ENCODE data around the gene CDK14. TPM values are rescaled to one million over a fixed set of nuclear protein-coding genes. Genes with fewer than 3 reads are reported as not detected.

Gene CDK14
- total and polyA plus RNA-seq, 2 donors (not counting 3 experiments of a cell fraction or from before 2014, with no cell fraction given): 5.5 to 34.2 TPM

GRCh38 chr7:90596671-90597562, 796 bp downstream of the CDK14 start:
- BruUV-seq (replicated peaks): TSS peak; percentile 38
- Histone ChIP-seq H3K27me3 (ENCODE audit: control insufficient read depth in 2 of 2, insufficient read depth in 2 of 2, low read length in 2 of 2) (no peaks in the 10 kb centered on the region), H3K4me1 (ENCODE audit: control insufficient read depth, extremely low read depth, insufficient read depth, low read length) (peaks cover 46% of the 10 kb centered on the region), H3K9ac (replicated peaks; ENCODE audit: extremely low read depth, insufficient read depth, low read length) (peak overlapping the region; percentile 92), H3K79me2 (ENCODE audit: control insufficient read depth, insufficient read depth, low read length) (peaks cover 49% of the 10 kb centered on the region), H2AFZ (ENCODE audit: low read depth, low read length) (peak overlapping the region; percentile 84), H3K9me1 (replicated peaks; ENCODE audit: control insufficient read depth, extremely low read depth, insufficient read depth, low read length) (no peaks in the 10 kb centered on the region), H4K20me1 (replicated peaks; ENCODE audit: control insufficient read depth, extremely low read depth, insufficient read depth, low read length) (no peaks in the 10 kb centered on the region), H3K4me2 (ENCODE audit: insufficient read depth, low read length) (peak overlapping the region; percentile 98), H3K9me3 (replicated peaks; ENCODE audit: control insufficient read depth, insufficient read depth, low read length) (no peaks in the 10 kb centered on the region), H3K27ac (ENCODE audit: insufficient read depth, low read depth, low read length) (peak overlapping the region; percentile 80), H3K4me3 (replicated peaks in 1 of 3; ENCODE audit: insufficient read depth in 1 of 3, low read depth in 1 of 3, low read length in 3 of 3) (peak overlapping the region; percentile 81 to 95 (median 94)), H3K36me3 (ENCODE audit: control insufficient read depth in 2 of 2, extremely low read depth in 1 of 2, insufficient read depth in 2 of 2, low read length in 2 of 2) (no peaks in the 10 kb centered on the region)
- intact Hi-C loops (cut with micrococcal nuclease): loop anchor here (1.0 to 10.0 kb wide), 5 partner anchors 28 to 868 kb away; no protein-coding TSS in a partner anchor
- no peak for TF ChIP-seq JUN (IDR thresholded peaks at IDR 0.05; ENCODE audit: borderline replicate concordance, insufficient read depth, insufficient read length, low read depth)
- TF ChIP-seq FOS (IDR thresholded peaks at IDR 0.05; ENCODE audit: borderline replicate concordance, insufficient read depth, low read length): no peak
- peak in 1 of 2 donors; percentile 2 for TF ChIP-seq CTCF (IDR thresholded peaks at IDR 0.05; ENCODE audit: extremely low read depth in 1 of 2, insufficient read depth in 1 of 2, low read depth in 1 of 2, low read length in 2 of 2)
- no peak for TF ChIP-seq MYC (IDR thresholded peaks at IDR 0.05; ENCODE audit: low read depth, low read length)
- TF ChIP-seq POLR2AphosphoS5 (IDR thresholded peaks at IDR 0.05; ENCODE audit: insufficient read depth, low read depth, low read length): no peak
- TF ChIP-seq EZH2 (IDR thresholded peaks at IDR 0.05; ENCODE audit: borderline replicate concordance, low read depth, low read length, severe bottlenecking): no peak
- POLR2A ChIA-PET: interaction anchor here (1.5 kb wide), 1 partner anchor 28 kb away, joined by 3 read pairs; no protein-coding TSS in a partner anchor
- FAIRE-seq (peak; percentile 72), DNase-seq (ENCODE audit: low read depth, low spot score) (peak; percentile 60)
- CTCF ChIA-PET: interaction anchor here (0.6 to 6.5 kb wide), 16 partner anchors 9 to 438 kb away, joined by 3 to 72 read pairs (median 4); no protein-coding TSS in a partner anchor
- dilution Hi-C loops (cut with MboI; ENCODE audit: extremely low pct_ligation_motif_present, low sequenced_read_pairs): no loop called here
